ENCODE measurements around the gene INPP4B. TPM values are rescaled to one million over a fixed set of nuclear protein-coding genes. Genes with fewer than 3 reads are reported as not detected.

INPP4B gene
- total RNA-seq, 1 experiment from 2014 or later, result 114 TPM

- BruUV-seq (replicated peaks), result no TSS peak
- no peaks in the 10 kb centered on the region for H3K27me3 Mint-ChIP-seq (ENCODE audit: unreplicated experiment)
- no peak overlapping the region for H3K4me3 Mint-ChIP-seq (ENCODE audit: low read depth, unreplicated experiment)
- H3K27ac Mint-ChIP-seq (ENCODE audit: unreplicated experiment), result no peak overlapping the region
- CTCF ChIA-PET, result no interaction called here
- H3K9me3 Mint-ChIP-seq (ENCODE audit: low read depth, unreplicated experiment), result no peaks in the 10 kb centered on the region
- intact Hi-C loops (cut with micrococcal nuclease; ENCODE audit: unreplicated experiment), result no loop called here
- no peaks in the 10 kb centered on the region for H3K4me1 Mint-ChIP-seq (ENCODE audit: low read depth, unreplicated experiment)
- no peaks in the 10 kb centered on the region for H3K36me3 Mint-ChIP-seq (ENCODE audit: insufficient read depth, unreplicated experiment)
- DNase-seq, result no peak
- TF ChIP-seq, protein P1, sequence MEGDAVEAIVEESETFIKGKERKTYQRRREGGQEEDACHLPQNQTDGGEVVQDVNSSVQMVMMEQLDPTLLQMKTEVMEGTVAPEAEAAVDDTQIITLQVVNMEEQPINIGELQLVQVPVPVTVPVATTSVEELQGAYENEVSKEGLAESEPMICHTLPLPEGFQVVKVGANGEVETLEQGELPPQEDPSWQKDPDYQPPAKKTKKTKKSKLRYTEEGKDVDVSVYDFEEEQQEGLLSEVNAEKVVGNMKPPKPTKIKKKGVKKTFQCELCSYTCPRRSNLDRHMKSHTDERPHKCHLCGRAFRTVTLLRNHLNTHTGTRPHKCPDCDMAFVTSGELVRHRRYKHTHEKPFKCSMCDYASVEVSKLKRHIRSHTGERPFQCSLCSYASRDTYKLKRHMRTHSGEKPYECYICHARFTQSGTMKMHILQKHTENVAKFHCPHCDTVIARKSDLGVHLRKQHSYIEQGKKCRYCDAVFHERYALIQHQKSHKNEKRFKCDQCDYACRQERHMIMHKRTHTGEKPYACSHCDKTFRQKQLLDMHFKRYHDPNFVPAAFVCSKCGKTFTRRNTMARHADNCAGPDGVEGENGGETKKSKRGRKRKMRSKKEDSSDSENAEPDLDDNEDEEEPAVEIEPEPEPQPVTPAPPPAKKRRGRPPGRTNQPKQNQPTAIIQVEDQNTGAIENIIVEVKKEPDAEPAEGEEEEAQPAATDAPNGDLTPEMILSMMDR (IDR thresholded peaks at IDR 0.05; ENCODE audit: unreplicated experiment), result no peak
These were observed 44.1 kb downstream of the INPP4B start for GRCh38 chr4:142801966-142802365.

DNA sequence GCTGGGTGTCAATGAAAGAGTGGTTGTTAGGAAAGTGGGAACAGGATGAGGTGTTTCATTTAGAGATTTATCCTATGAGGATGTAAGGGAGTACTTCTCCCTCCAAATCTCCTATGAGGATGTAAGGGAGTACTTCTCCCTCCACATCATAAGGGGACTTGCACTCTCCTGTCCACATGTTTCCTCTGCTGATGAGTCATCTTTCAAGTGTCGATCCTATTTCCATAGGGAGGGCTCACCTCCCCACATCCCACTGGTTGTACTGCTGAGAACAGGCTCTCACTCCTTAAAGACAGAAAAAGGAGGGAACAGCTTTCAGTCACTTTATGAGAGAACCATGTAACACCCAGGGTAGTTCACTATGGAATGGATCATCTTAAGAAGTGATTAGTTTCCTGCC, 65.0 kb downstream of the INPP4B start:
- H3K4me1 Mint-ChIP-seq (ENCODE audit: low read depth, unreplicated experiment), result no peaks in the 10 kb centered on the region
- H3K4me3 Mint-ChIP-seq (ENCODE audit: low read depth, unreplicated experiment), result no peak overlapping the region
- intact Hi-C loops (cut with micrococcal nuclease; ENCODE audit: unreplicated experiment), result no loop called here
- H3K27ac Mint-ChIP-seq (ENCODE audit: unreplicated experiment), result no peak overlapping the region
- BruUV-seq (replicated peaks), result no TSS peak
- TF ChIP-seq, protein P1 (IDR thresholded peaks at IDR 0.05; ENCODE audit: unreplicated experiment), result no peak
- CTCF ChIA-PET, result no interaction called here
- no peak for DNase-seq
- no peaks in the 10 kb centered on the region for H3K9me3 Mint-ChIP-seq (ENCODE audit: low read depth, unreplicated experiment)
- H3K27me3 Mint-ChIP-seq (ENCODE audit: unreplicated experiment), result no peaks in the 10 kb centered on the region
- H3K36me3 Mint-ChIP-seq (ENCODE audit: insufficient read depth, unreplicated experiment), result no peaks in the 10 kb centered on the region

- Mint-ChIP-seq H3K36me3 (ENCODE audit: insufficient read depth, unreplicated experiment) (no peaks in the 10 kb centered on the region), H3K27me3 (ENCODE audit: unreplicated experiment) (no peaks in the 10 kb centered on the region), H3K4me3 (ENCODE audit: low read depth, unreplicated experiment) (no peak overlapping the region), H3K4me1 (ENCODE audit: low read depth, unreplicated experiment) (no peaks in the 10 kb centered on the region), H3K27ac (ENCODE audit: unreplicated experiment) (no peak overlapping the region), H3K9me3 (ENCODE audit: low read depth, unreplicated experiment) (no peaks in the 10 kb centered on the region)
- CTCF ChIA-PET, result no interaction called here
- intact Hi-C loops (cut with micrococcal nuclease; ENCODE audit: unreplicated experiment), result no loop called here
- no peak for DNase-seq
- TF ChIP-seq, protein P1 (IDR thresholded peaks at IDR 0.05; ENCODE audit: unreplicated experiment), result no peak
- BruUV-seq (replicated peaks), result no TSS peak
These were observed 67.2 kb downstream of the INPP4B start for GRCh38 chr4:142778900-142779299.

- intact Hi-C loops (cut with micrococcal nuclease; ENCODE audit: unreplicated experiment), result no loop called here
- no peaks in the 10 kb centered on the region for H3K36me3 Mint-ChIP-seq (ENCODE audit: insufficient read depth, unreplicated experiment)
- no peaks in the 10 kb centered on the region for H3K27me3 Mint-ChIP-seq (ENCODE audit: unreplicated experiment)
- no TSS peak for BruUV-seq (replicated peaks)
- H3K9me3 Mint-ChIP-seq (ENCODE audit: low read depth, unreplicated experiment), result no peaks in the 10 kb centered on the region
- H3K4me3 Mint-ChIP-seq (ENCODE audit: low read depth, unreplicated experiment), result no peak overlapping the region
- no peak for DNase-seq
- H3K4me1 Mint-ChIP-seq (ENCODE audit: low read depth, unreplicated experiment), result no peaks in the 10 kb centered on the region
- TF ChIP-seq, protein P1 (IDR thresholded peaks at IDR 0.05; ENCODE audit: unreplicated experiment), result no peak
- H3K27ac Mint-ChIP-seq (ENCODE audit: unreplicated experiment), result no peak overlapping the region
- CTCF ChIA-PET, result no interaction called here
These were observed 67.7 kb downstream of the INPP4B start for GRCh38 chr4:142778430-142778829.
